GM23338 (cell line): ENCODE results near the gene LPP. TPM values are rescaled to one million over a fixed set of nuclear protein-coding genes. Genes with fewer than 3 reads are reported as not detected.

ENCODE experiments used
- ATAC-seq: fragments of 200-7000 bp; cut with Tn5 transposase; 3 replicates; pipeline ENCODE4 v1.9.1; 2020
- DNase-seq: peaks from one replicate; pipeline ENCODE4 v3.0.0-alpha.2; 2015; ENCODE audit warnings: low spot score
- H2AFZ ChIP-seq: fragments of 200-600 bp; sonication (generic); 2 replicates; pipeline ENCODE4 v1.8.0; 2016; ENCODE audit warnings: antibody characterized with exemption, mild to moderate bottlenecking, moderate library complexity
- H3F3A ChIP-seq: fragments of 200-600 bp; sonication (generic); replicated peaks from 2 replicates; pipeline ENCODE4 v1.8.0; 2017; ENCODE audit warnings: antibody characterized with exemption, mixed run types, low read depth
- H3K27ac ChIP-seq: fragments of 200-600 bp; sonication (generic); 2 replicates; pipeline ENCODE4 v1.6.1; 2016; ENCODE audit warnings: low read depth
- H3K27me3 ChIP-seq: fragments of 200-600 bp; sonication (generic); 2 replicates; pipeline ENCODE4 v1.8.0; 2016; ENCODE audit warnings: mild to moderate bottlenecking, mixed run types, moderate library complexity; ENCODE audit not compliant: insufficient read depth
- H3K36me3 ChIP-seq: fragments of 200-600 bp; sonication (generic); 2 replicates; pipeline ENCODE4 v1.8.0; 2016; ENCODE audit warnings: mild to moderate bottlenecking; ENCODE audit not compliant: insufficient read depth
- H3K4me1 ChIP-seq: fragments of 200-600 bp; sonication (generic); 2 replicates; pipeline ENCODE4 v1.8.0; 2016; ENCODE audit warnings: mild to moderate bottlenecking, moderate library complexity; ENCODE audit not compliant: insufficient read depth
- H3K4me2 ChIP-seq: fragments of 200-600 bp; sonication (generic); 2 replicates; pipeline ENCODE4 v1.7.1; 2017; ENCODE audit warnings: mixed run types
- H3K4me3 ChIP-seq: fragments of 200-600 bp; sonication (generic); 2 replicates; pipeline ENCODE4 v1.6.1; 2016; ENCODE audit warnings: mixed run types
- H3K79me2 ChIP-seq: fragments of 200-600 bp; sonication (generic); replicated peaks from 2 replicates; pipeline ENCODE4 v1.8.0; 2017; ENCODE audit warnings: mild to moderate bottlenecking; ENCODE audit not compliant: insufficient read depth
- H3K9me2 ChIP-seq: fragments of 200-600 bp; sonication (generic); 2 replicates; pipeline ENCODE4 v1.8.0; 2017; ENCODE audit not compliant: insufficient read depth
- H4K20me1 ChIP-seq: fragments of 200-600 bp; sonication (generic); replicated peaks from 2 replicates; pipeline ENCODE4 v1.8.0; 2017; ENCODE audit warnings: mild to moderate bottlenecking; ENCODE audit not compliant: insufficient read depth
- H3K27ac Mint-ChIP-seq: 2 replicates; pipeline ENCODE4 v1.8.0; 2020; ENCODE audit warnings: inconsistent platforms, mild to moderate bottlenecking, moderate library complexity, mixed read lengths
- H3K27me3 Mint-ChIP-seq: 3 replicates; pipeline ENCODE4 v1.8.0; 2022; ENCODE audit warnings: low read depth, mild to moderate bottlenecking, moderate library complexity, mixed read lengths, inconsistent platforms; ENCODE audit not compliant: insufficient read depth, poor library complexity
- H3K36me3 Mint-ChIP-seq: 3 replicates; pipeline ENCODE4 v1.8.0; 2021; ENCODE audit warnings: low read depth, mild to moderate bottlenecking, inconsistent platforms, moderate library complexity, mixed read lengths
- H3K4me1 Mint-ChIP-seq: 3 replicates; pipeline ENCODE4 v1.8.0; 2020; ENCODE audit warnings: mild to moderate bottlenecking, inconsistent platforms, mixed read lengths
- H3K4me3 Mint-ChIP-seq: 3 replicates; pipeline ENCODE4 v1.8.0; 2021; ENCODE audit warnings: moderate library complexity, mild to moderate bottlenecking, inconsistent platforms, mixed read lengths
- H3K9me3 Mint-ChIP-seq: 3 replicates; pipeline ENCODE4 v1.8.0; 2020; ENCODE audit warnings: moderate library complexity, mild to moderate bottlenecking, inconsistent platforms, mixed read lengths
- CREB1 ChIP-seq: fragments of 250-450 bp; sonication (Bioruptor Pico); IDR thresholded peaks from 2 replicates; pipeline ENCODE4 v1.5.0; 2020; ENCODE audit warnings: low read depth, mild to moderate bottlenecking, moderate library complexity
- CTCF ChIP-seq, 2 experiments: fragments of 200-600 bp in 1 of 2; sonication (generic) in 1 of 2; conservative IDR thresholded peaks; 2 replicates each; pipeline versions ENCODE4 v1.5.1 to v1.6.1; 2016 to 2017; ENCODE audit warnings: antibody characterized with exemption in 2 of 2, low read depth in 2 of 2, mild to moderate bottlenecking in 2 of 2, moderate library complexity in 1 of 2
- ETS1 ChIP-seq: IDR thresholded peaks from 2 replicates; pipeline ENCODE4 v1.6.1; 2016; ENCODE audit warnings: antibody characterized with exemption
- EZH2 ChIP-seq: fragments of 200-600 bp; sonication (generic); IDR thresholded peaks from one replicate; pipeline ENCODE4 v1.8.0; 2017; ENCODE audit warnings: antibody characterized with exemption, mild to moderate bottlenecking, low read depth; ENCODE audit not compliant: unreplicated experiment
- EZH2phosphoT487 ChIP-seq: fragments of 200-600 bp; sonication (generic); IDR thresholded peaks from one replicate; pipeline ENCODE4 v1.8.1; 2018; ENCODE audit warnings: antibody characterized with exemption; ENCODE audit not compliant: unreplicated experiment
- JUNB ChIP-seq: IDR thresholded peaks from one replicate; pipeline ENCODE4 v1.6.1; 2016; ENCODE audit warnings: antibody characterized with exemption; ENCODE audit not compliant: unreplicated experiment
- NANOG ChIP-seq: IDR thresholded peaks from 2 replicates; pipeline ENCODE4 v1.6.1; 2016; ENCODE audit warnings: antibody characterized with exemption, borderline replicate concordance
- POLR2AphosphoS5 ChIP-seq: IDR thresholded peaks from 2 replicates; pipeline ENCODE4 v1.6.1; 2016; ENCODE audit warnings: antibody characterized with exemption, low read depth
- REST ChIP-seq: IDR thresholded peaks from one replicate; pipeline ENCODE4 v1.6.1; 2018; ENCODE audit warnings: antibody characterized with exemption; ENCODE audit not compliant: unreplicated experiment
- STAT1 ChIP-seq: IDR thresholded peaks from one replicate; pipeline ENCODE4 v1.6.1; 2016; ENCODE audit warnings: antibody characterized with exemption; ENCODE audit not compliant: unreplicated experiment
- ZNF114 ChIP-seq: fragments of 250-450 bp; sonication (Bioruptor Pico); IDR thresholded peaks from 2 replicates; pipeline ENCODE4 v1.5.0; 2020; ENCODE audit warnings: mild to moderate bottlenecking, moderate library complexity
- ZNF331 ChIP-seq: fragments of 250-450 bp; sonication (Bioruptor Pico); IDR thresholded peaks from 2 replicates; pipeline ENCODE4 v1.5.0; 2020; ENCODE audit warnings: low read depth, mild to moderate bottlenecking, moderate library complexity
- ZNF462 ChIP-seq: fragments of 250-450 bp; sonication (Bioruptor Pico); IDR thresholded peaks from 2 replicates; pipeline ENCODE4 v1.5.0; 2020; ENCODE audit warnings: mild to moderate bottlenecking, moderate library complexity
- polyA plus RNA-seq: library from polyadenylated mRNA; unstranded; fragments of >200 nt; fragmentation: Nextera tagmentation; extraction: Ambion mirVana; gene quantifications from 2 replicates; pipeline ENCODE4 v1.2.1, GENCODE V29; 2016
- total RNA-seq: library from RNA; depleted of rRNA; stranded (reverse); fragments of >200 nt; shearing (Covaris generic); gene quantifications from 2 replicates; pipeline ENCODE4 v1.2.3, GENCODE V29; 2014

The LPP gene
- total and polyA plus RNA-seq, 2 experiments from 2014 or later: 23.0 to 35.2 TPM

GRCh38 chr3:188156056-188156455 is 2.1 kb downstream of the LPP start:
- Histone ChIP-seq H3K27ac (no peak overlapping the region), H2AFZ (no peak overlapping the region), H3K36me3 (no peaks in the 10 kb centered on the region), H3K9me2 (no peaks in the 10 kb centered on the region), H3F3A (peaks cover 5% of the 10 kb centered on the region; the same call in 1 of the 2 replicates), H4K20me1 (no peaks in the 10 kb centered on the region; the same call in 1 of the 2 replicates), H3K4me2 (no peak overlapping the region), H3K4me3 (no peak overlapping the region), H3K79me2 (peaks cover 67% of the 10 kb centered on the region), H3K4me1 (peaks cover 35% of the 10 kb centered on the region), H3K27me3 (peaks cover 5% of the 10 kb centered on the region; the same call in 1 of the 2 replicates)
- peaks cover 12% of the 10 kb centered on the region for H3K27me3 Mint-ChIP-seq
- TF ChIP-seq NANOG (no peak), ZNF462 (no peak), CTCF (conservative IDR thresholded peaks at IDR 0.05; ENCODE audit: low read depth in 2 of 2) (no peak), ETS1 (no peak), EZH2phosphoT487 (no peak), POLR2AphosphoS5 (no peak), REST (no peak), ZNF114 (CRISPR knock-in tag) (no peak), JUNB (no peak), EZH2 (no peak), ZNF331 (CRISPR knock-in tag) (no peak), CREB1 (CRISPR knock-in tag) (no peak), STAT1 (no peak)
- no peak for DNase-seq
- H3K9me3 Mint-ChIP-seq: no peaks in the 10 kb centered on the region
- no peaks in the 10 kb centered on the region for H3K36me3 Mint-ChIP-seq
- ATAC-seq: no peak
- 0 out of 2 replicates have a peak overlapping the region, but pooled peaks have one; percentile 24 for H3K27ac Mint-ChIP-seq
- H3K4me1 Mint-ChIP-seq: peaks cover 51% of the 10 kb centered on the region
- H3K4me3 Mint-ChIP-seq: no peak overlapping the region; the same call in 2 of the 3 replicates
